Measurements from ENCODE around the gene ZMIZ1.

Gene ZMIZ1

GRCh38 chr10:79314761-79315601, 246.2 kb downstream of the ZMIZ1 start:
- DNase-seq: no peak

DNA sequence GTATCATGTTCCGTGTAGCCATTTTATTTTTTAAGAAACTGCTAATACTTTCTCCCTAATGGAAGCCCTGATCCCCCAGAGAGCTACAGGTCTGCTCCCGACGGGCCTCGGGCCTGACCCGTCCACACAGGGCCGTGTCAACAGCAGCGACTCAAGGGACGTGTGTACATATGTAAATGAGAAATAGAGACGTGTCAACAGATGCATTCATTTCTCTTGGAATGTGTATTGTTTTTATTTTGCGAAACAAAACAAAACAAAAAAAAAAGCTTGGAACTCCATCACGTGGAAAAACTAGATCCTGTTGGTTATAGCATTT, 246.8 kb downstream of the ZMIZ1 start:
- no peak for DNase-seq

DNA sequence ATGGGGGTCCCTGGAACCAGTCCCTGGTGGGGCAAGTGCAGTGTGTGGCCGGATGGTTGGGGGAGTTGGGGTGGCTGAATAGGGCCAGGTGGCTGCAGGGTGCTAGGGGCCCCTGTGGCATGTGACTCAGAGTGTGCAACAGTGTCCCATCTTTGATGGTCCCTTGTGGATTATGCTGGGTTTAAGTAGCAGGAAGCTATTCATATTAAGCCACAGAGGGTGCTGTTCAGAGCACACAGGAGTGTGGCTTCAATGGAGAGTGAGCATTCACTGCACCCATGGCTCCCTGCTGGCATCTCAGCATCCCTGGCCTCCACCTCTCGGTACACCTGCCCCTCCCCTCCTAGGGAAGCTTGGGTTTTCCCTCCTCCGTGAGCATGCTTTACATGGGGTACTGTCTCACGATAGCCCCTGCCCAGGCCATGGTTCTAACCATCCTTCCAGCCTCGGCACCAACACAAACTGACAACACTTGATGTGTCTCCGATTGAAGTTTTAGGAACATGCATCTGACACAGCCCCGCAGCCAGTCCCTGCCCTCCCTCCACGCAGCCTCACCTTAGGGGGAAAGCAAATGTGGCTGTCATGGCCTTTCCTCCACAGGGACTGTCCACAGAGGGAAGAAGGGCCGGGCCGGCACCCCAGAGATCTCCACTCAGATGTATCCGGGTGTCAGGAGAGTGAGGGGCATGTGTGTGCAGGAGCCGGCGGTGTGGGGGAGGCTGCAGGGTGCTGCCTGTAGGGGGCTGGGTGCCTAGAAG, 248.1 kb downstream of the ZMIZ1 start:
- DNase-seq: no peak

GRCh38 chr10:79318369-79318768, 249.6 kb downstream of the ZMIZ1 start:
- no peak for DNase-seq

DNA sequence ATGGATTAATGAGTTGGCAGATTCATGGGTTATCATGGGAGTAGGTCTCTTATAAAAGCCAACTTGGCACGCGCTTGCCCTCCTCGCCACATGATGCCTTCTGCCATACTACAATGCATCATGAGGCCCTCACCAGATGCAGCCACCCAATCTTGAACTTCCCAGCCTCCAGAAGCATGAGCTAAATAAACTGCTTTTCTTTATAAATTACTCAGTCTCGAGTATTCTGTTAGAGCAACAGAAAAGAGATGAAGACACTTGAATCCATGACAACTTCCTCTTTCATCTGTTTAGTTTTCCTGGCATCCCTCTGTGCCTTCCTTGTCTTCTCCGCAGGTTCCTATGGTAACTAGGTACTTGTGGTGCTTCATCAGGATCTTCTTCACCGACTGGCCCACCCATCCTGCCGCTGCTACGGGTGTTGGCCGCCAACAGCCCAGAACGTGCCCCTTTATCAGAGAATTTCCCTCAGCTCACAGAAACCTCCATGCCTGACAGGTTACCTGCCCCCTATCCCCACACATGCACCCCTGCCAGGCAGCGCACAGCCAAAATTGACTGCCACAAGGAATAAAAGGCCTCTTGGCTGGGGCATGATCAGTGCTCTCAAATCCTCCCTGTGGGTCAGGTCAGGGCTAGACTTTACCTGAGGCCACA, 250.5 kb downstream of the ZMIZ1 start:
- DNase-seq: peak in 1 of 2 donors; percentile 25

GRCh38 chr10:79320316-79320715, 251.6 kb downstream of the ZMIZ1 start:
- peak in 1 of 2 donors; percentile 44 for DNase-seq

DNA sequence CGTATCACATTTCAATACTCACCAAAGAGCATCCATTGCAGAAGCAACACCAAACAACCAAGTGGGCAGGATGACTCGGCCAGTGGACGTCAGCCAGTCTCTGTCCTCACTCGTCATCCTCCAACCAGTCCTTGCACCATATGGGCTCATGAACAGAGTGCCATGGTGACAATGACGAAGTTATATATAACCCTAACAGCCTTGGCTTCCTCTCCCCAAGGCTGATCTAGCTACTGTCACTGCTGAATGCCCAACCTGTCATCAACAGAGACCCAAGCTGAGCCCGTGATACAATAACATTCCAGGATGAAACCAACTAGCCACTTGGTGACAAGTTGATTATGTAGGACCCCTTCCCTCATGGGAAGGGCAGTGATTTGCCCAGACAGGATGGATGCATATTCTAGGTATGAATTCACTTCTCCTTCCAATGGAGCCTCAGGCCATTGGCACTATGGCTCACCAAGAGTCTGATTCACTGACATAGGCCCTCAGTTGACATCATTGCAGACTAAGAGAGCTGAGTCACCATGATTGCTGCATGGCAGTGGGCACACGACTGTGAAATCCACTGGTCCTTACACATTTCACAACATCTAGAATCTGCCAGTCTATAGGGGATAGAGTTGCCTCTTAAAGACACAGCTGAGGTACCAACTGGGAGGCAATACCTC, 252.2 kb downstream of the ZMIZ1 start:
- DNase-seq: peak; percentile 94 to 98

GRCh38 chr10:79321494-79321882, 252.7 kb downstream of the ZMIZ1 start:
- DNase-seq: no peak

GRCh38 chr10:79321951-79322350, 253.2 kb downstream of the ZMIZ1 start:
- DNase-seq: no peak

GRCh38 chr10:79322616-79323543, 254.1 kb downstream of the ZMIZ1 start:
- peak in 1 of 2 donors; percentile 58 for DNase-seq

GRCh38 chr10:79323602-79324001, 254.8 kb downstream of the ZMIZ1 start:
- no peak for DNase-seq

- no peak for DNase-seq
Measured at GRCh38 chr10:79324032-79324695, 255.4 kb downstream of the ZMIZ1 start.

- no peak for DNase-seq
Measured at GRCh38 chr10:79326361-79327089, 257.8 kb downstream of the ZMIZ1 start.

DNA sequence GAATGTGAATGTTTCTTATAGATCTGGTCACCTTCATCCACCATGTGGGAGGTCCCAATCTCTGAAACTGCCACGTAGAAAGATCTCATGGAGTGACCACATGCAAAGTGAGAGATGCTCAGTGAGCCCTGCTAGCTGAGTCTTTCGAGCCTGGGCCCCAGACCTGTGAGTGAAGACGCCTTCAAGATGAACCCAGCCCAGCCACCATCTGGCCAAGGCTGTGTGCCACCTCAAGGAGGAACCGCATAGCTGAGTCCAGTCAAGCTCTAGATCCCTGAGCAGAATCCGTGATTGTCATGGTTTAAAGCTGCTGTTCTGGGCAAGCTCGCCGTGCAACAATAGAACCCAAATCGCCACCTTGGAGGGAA, 258.3 kb downstream of the ZMIZ1 start:
- DNase-seq: no peak

- DNase-seq: no peak
Measured at GRCh38 chr10:79328147-79328701, 259.5 kb downstream of the ZMIZ1 start.

GRCh38 chr10:79328737-79329504, 260.2 kb downstream of the ZMIZ1 start:
- peak; percentile 22 to 47 for DNase-seq

GRCh38 chr10:79329529-79329928, 260.8 kb downstream of the ZMIZ1 start:
- no peak for DNase-seq

DNA sequence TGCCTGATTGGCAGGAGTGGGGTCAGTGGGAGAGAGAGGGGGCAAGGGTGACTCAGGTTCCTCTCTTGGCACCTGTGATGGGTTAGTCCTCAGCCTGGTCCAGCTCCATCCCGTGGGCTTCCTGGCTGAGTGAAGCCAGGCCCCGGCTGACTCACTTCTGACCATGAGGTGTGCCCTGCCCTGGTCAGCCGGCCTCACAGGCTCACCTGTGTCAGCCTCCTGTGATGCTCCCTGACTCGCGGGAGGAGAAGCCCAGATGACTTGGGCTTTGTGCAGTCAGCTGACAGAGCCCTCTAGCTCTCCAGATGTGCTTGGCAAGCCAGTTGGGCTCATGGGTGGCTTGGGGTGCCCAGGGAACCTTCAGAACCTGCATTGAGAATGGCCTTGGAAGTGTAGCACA, 262.5 kb downstream of the ZMIZ1 start:
- DNase-seq: peak in 1 of 2 donors; percentile 17

DNA sequence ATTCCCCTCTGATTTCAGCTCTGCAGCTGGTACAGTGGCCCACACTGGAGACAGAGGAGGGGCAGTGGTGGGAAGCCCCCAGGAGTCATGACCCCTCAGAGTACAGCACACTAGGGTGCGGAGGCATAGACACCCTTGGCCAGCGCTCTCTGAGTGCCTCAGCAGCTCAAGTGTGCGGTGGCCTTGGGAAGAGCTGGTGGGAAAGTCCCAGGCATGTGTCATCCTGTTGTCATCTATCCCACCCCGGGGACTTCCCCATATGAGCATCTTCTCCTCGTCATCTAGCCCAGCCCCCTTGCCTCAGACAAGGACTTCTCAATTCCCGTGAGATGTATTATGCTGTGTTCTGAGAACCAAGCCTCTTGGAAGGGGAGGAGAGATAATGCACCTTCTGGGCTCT, 262.9 kb downstream of the ZMIZ1 start:
- peak; percentile 95 to 99 for DNase-seq

Measured in inflammatory macrophage treated with lipopolysaccharide for 1 hour (primary cell).